A549 (cell line): ENCODE data around the gene HS3ST5. TPM values are rescaled to one million over a fixed set of nuclear protein-coding genes. Genes with fewer than 3 reads are reported as not detected.
A peak's percentile ranks its signal among the peaks of the same experiment; 100 is the strongest.

Source experiments
- ATAC-seq, 2 experiments: fragments of 200-7000 bp in 1 of 2; fragments of >200 bp in 1 of 2; cut with Nextera tagmentation in 1 of 2; cut with Tn5 transposase in 1 of 2; 3 replicates each; pipeline versions ENCODE4 v1.8.0 to v1.9.1; 2018 to 2020; ENCODE audit warnings: mild to moderate bottlenecking in 1 of 2, moderate library complexity in 1 of 2
- CTCF ChIA-PET: fragments of 300-600 bp; sonication (Branson Sonifier 250); formaldehyde crosslinking; extraction: SDS; loops from one replicate; lab custom pipeline; 2021; ENCODE audit warnings: antibody characterized with exemption, inconsistent platforms; lab: Yijun Ruan, JAX
- POLR2A ChIA-PET: fragments of 350-600 bp; formaldehyde crosslinking; extraction: SDS; loops from one replicate; lab custom pipeline; 2021; ENCODE audit warnings: antibody characterized with exemption, inconsistent platforms; lab: Yijun Ruan, JAX
- DNase-seq, 2 experiments: peaks; one replicate each; pipeline versions ENCODE4 v3.0.0 to v3.0.0-alpha.2; 2011 to 2016; ENCODE audit warnings: low read depth in 1 of 2, low spot score in 1 of 2
- FAIRE-seq: peaks from 2 replicates; lab custom pipeline; 2011; peaks lifted over from hg19 to GRCh38; lab: Jason Lieb, UNC
- H3K27ac ChIP-seq, 2 experiments: fragments of >200 bp; sonication (Bioruptor Twin); formaldehyde crosslinking; 3 replicates each; pipeline ENCODE4 v1.5.1; 2016 to 2017
- H3K4me1 ChIP-seq: fragments of >200 bp; sonication (Bioruptor Twin); formaldehyde crosslinking; 3 replicates; pipeline ENCODE4 v1.6.1; 2016
- H3K4me2 ChIP-seq: fragments of >200 bp; sonication (Bioruptor Twin); formaldehyde crosslinking; 3 replicates; pipeline ENCODE4 v1.6.1; 2016
- H3K4me3 ChIP-seq: fragments of >200 bp; sonication (Bioruptor Twin); formaldehyde crosslinking; 3 replicates; pipeline ENCODE4 v1.5.1; 2016
- H3K9me3 ChIP-seq: fragments of >200 bp; sonication (Bioruptor Twin); formaldehyde crosslinking; 3 replicates; pipeline ENCODE4 v1.6.1; 2016
- BHLHE40 ChIP-seq: IDR thresholded peaks from 2 replicates; pipeline ENCODE4 v1.6.1; 2012; ENCODE audit warnings: low read depth, low read length, inconsistent platforms
- CBX8 ChIP-seq: fragments of 200-600 bp; sonication (generic); IDR thresholded peaks from 2 replicates; pipeline ENCODE4 v1.6.1; 2016
- ESRRA ChIP-seq: fragments of 150-350 bp; IDR thresholded peaks from 2 replicates; pipeline ENCODE4 v1.6.1; 2014; ENCODE audit warnings: mild to moderate bottlenecking, low read length, borderline replicate concordance
- FOSB ChIP-seq: fragments of 250-450 bp; sonication (Bioruptor Pico); IDR thresholded peaks from 2 replicates; pipeline ENCODE4 v1.5.0; 2020; ENCODE audit warnings: mild to moderate bottlenecking, moderate library complexity
- GATA3 ChIP-seq: IDR thresholded peaks from 2 replicates; pipeline ENCODE4 v1.6.1; 2012; ENCODE audit warnings: borderline replicate concordance
- HDAC2 ChIP-seq: fragments of 200-600 bp; sonication (generic); IDR thresholded peaks from 2 replicates; pipeline ENCODE4 v1.6.1; 2016
- KDM1A ChIP-seq: fragments of 200-600 bp; sonication (generic); IDR thresholded peaks from 2 replicates; pipeline ENCODE4 v1.6.1; 2016; ENCODE audit warnings: low read depth, mild to moderate bottlenecking
- NPAS2 ChIP-seq: fragments of 250-450 bp; sonication (Bioruptor Pico); IDR thresholded peaks from 2 replicates; pipeline ENCODE4 v1.8.0; 2022; ENCODE audit warnings: mild to moderate bottlenecking, moderate library complexity, borderline replicate concordance
- NR3C1 ChIP-seq: fragments of >200 bp; sonication (Bioruptor Twin); formaldehyde crosslinking; IDR thresholded peaks from 3 replicates; pipeline ENCODE4 v1.6.1; 2017
- PHF8 ChIP-seq: fragments of 200-600 bp; sonication (generic); IDR thresholded peaks from 2 replicates; pipeline ENCODE4 v1.6.1; 2016; ENCODE audit warnings: low read depth, mild to moderate bottlenecking, antibody characterized with exemption, moderate library complexity, borderline replicate concordance
- POLR2A ChIP-seq: IDR thresholded peaks from 2 replicates; pipeline ENCODE4 v1.6.1; 2012; ENCODE audit warnings: mild to moderate bottlenecking, low read length
- RAD21 ChIP-seq, 2 experiments: fragments of >200 bp in 1 of 2; sonication (Bioruptor Twin) in 1 of 2; formaldehyde crosslinking in 1 of 2; IDR thresholded peaks in 1 of 2; conservative IDR thresholded peaks in 1 of 2; 2 replicates in 1 of 2; 3 replicates in 1 of 2; pipeline ENCODE4 v1.6.1; 2012 to 2018; ENCODE audit warnings: inconsistent platforms in 1 of 2
- RARB ChIP-seq: fragments of 250-450 bp; sonication (Bioruptor Pico); IDR thresholded peaks from 2 replicates; pipeline ENCODE4 v1.8.0; 2021; ENCODE audit warnings: mild to moderate bottlenecking, moderate library complexity
- RCOR1 ChIP-seq: fragments of 150-350 bp; IDR thresholded peaks from 2 replicates; pipeline ENCODE4 v1.6.1; 2014; ENCODE audit warnings: antibody characterized with exemption, low read length, low read depth
- RFX5 ChIP-seq: fragments of 450-650 bp; IDR thresholded peaks from 2 replicates; pipeline ENCODE4 v1.7.1; 2014; ENCODE audit warnings: antibody characterized with exemption, mild to moderate bottlenecking, moderate library complexity
- RNF2 ChIP-seq: fragments of 200-600 bp; sonication (generic); IDR thresholded peaks from 2 replicates; pipeline ENCODE4 v1.6.1; 2016; ENCODE audit warnings: low read depth, mild to moderate bottlenecking, antibody characterized with exemption, moderate library complexity, borderline replicate concordance
- SMC3 ChIP-seq: fragments of >200 bp; sonication (Bioruptor Twin); formaldehyde crosslinking; IDR thresholded peaks from 3 replicates; pipeline ENCODE4 v1.6.1; 2018; ENCODE audit warnings: inconsistent platforms
- SREBF2 ChIP-seq: fragments of 450-650 bp; IDR thresholded peaks from 2 replicates; pipeline ENCODE4 v1.6.1; 2014; ENCODE audit warnings: mild to moderate bottlenecking, moderate library complexity
- TP53 ChIP-seq: fragments of 250-450 bp; sonication (Bioruptor Pico); IDR thresholded peaks from 2 replicates; pipeline ENCODE4 v1.5.0; 2021; ENCODE audit warnings: mild to moderate bottlenecking, moderate library complexity
- ZFP36 ChIP-seq: fragments of 450-650 bp; IDR thresholded peaks from 2 replicates; pipeline ENCODE4 v1.6.1; 2014; ENCODE audit warnings: borderline replicate concordance; ENCODE audit not compliant: partially characterized antibody
- WGBS: methylation state at CpG from one replicate; pipeline ENCODE4 v1.1.6; 2017; ENCODE audit errors: missing lambda C conversion rate; 5-methylcytosine and 5-hydroxymethylcytosine counted together
- polyA plus RNA-seq, 4 experiments: library from polyadenylated mRNA; depleted of rRNA in 3 of 4; stranded (reverse); fragments of >200 nt; fragmentation: RNase III in 1 of 4; extraction: RNeasy Plus Mini Kit Qiagen cat#74134 plus additional on column Dnase treatment in 1 of 4; gene quantifications; 2 replicates in 3 of 4; 3 replicates in 1 of 4; pipeline ENCODE4 v1.2.3, GENCODE V29; 2011 to 2017
- TF ChIP-seq, protein P1 (sequence below): fragments of 250-450 bp; sonication (Bioruptor Pico); IDR thresholded peaks from 2 replicates; pipeline ENCODE4 v1.5.0; 2021; ENCODE audit warnings: mild to moderate bottlenecking, moderate library complexity, borderline replicate concordance
- TF ChIP-seq, protein P2 (sequence below): fragments of 450-650 bp; IDR thresholded peaks from 2 replicates; pipeline ENCODE4 v1.6.1; 2014; ENCODE audit warnings: antibody characterized with exemption
- TF ChIP-seq, protein P3 (sequence below): fragments of >200 bp; sonication (Bioruptor Twin); formaldehyde crosslinking; IDR thresholded peaks from 3 replicates; pipeline ENCODE4 v1.5.1; 2016
- TF ChIP-seq, protein P4 (sequence below): fragments of >200 bp; sonication (Bioruptor Twin); formaldehyde crosslinking; IDR thresholded peaks from 3 replicates; pipeline ENCODE4 v1.6.1; 2016
- TF ChIP-seq, protein P5 (sequence below): IDR thresholded peaks from 2 replicates; pipeline ENCODE4 v1.6.1; 2012

The HS3ST5 gene
- polyA plus RNA-seq, 2 of the 4 experiments (the other 2 are of a cell fraction): not detected

DNA sequence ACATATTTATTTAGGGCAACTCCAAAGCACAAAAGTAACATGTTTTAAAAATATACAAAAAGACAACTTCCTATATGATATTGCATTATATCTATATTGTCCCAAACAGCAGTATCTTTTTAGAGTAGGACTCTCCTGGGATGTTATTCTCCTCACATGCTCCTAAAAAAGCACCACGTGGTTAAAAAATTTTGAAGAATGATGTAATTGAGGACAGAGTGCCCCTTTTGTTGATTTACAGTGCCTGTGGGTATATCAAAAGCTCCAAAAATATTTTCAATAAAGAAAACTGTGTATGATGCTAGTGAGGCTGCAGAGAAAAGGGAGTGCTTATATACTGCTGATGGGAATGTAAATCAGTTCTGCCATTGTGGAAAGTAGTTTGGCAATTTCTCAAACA lies 241.6 kb downstream of the HS3ST5 start:
- ChIA-PET CTCF (interaction anchor here (5.1 kb wide), 1 partner anchor 106 kb away, joined by 26 read pairs; no protein-coding TSS in a partner anchor), POLR2A (no interaction called here)
- FAIRE-seq (no peak), DNase-seq (no peak), ATAC-seq (no peak)
- Histone ChIP-seq H3K4me1 (no peaks in the 10 kb centered on the region), H3K9me3 (no peaks in the 10 kb centered on the region), H3K27ac (no peak overlapping the region), H3K4me2 (no peak overlapping the region), H3K4me3 (no peak overlapping the region)
- 0% methylated on average over 1 of the region's 1 CpG for WGBS
- TF ChIP-seq PHF8 (no peak), ZFP36 (no peak), RARB (CRISPR knock-in tag) (no peak), RNF2 (no peak), RCOR1 (no peak), KDM1A (no peak), CBX8 (no peak)
- TF ChIP-seq, protein P1, sequence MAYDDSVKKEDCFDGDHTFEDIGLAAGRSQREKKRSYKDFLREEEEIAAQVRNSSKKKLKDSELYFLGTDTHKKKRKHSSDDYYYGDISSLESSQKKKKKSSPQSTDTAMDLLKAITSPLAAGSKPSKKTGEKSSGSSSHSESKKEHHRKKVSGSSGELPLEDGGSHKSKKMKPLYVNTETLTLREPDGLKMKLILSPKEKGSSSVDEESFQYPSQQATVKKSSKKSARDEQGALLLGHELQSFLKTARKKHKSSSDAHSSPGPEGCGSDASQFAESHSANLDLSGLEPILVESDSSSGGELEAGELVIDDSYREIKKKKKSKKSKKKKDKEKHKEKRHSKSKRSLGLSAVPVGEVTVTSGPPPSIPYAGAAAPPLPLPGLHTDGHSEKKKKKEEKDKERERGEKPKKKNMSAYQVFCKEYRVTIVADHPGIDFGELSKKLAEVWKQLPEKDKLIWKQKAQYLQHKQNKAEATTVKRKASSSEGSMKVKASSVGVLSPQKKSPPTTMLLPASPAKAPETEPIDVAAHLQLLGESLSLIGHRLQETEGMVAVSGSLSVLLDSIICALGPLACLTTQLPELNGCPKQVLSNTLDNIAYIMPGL (CRISPR knock-in tag): no peak
- TF ChIP-seq, protein P2, sequence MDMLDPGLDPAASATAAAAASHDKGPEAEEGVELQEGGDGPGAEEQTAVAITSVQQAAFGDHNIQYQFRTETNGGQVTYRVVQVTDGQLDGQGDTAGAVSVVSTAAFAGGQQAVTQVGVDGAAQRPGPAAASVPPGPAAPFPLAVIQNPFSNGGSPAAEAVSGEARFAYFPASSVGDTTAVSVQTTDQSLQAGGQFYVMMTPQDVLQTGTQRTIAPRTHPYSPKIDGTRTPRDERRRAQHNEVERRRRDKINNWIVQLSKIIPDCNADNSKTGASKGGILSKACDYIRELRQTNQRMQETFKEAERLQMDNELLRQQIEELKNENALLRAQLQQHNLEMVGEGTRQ: no peak
- TF ChIP-seq, all 56 proteins: peak for 0

DNA sequence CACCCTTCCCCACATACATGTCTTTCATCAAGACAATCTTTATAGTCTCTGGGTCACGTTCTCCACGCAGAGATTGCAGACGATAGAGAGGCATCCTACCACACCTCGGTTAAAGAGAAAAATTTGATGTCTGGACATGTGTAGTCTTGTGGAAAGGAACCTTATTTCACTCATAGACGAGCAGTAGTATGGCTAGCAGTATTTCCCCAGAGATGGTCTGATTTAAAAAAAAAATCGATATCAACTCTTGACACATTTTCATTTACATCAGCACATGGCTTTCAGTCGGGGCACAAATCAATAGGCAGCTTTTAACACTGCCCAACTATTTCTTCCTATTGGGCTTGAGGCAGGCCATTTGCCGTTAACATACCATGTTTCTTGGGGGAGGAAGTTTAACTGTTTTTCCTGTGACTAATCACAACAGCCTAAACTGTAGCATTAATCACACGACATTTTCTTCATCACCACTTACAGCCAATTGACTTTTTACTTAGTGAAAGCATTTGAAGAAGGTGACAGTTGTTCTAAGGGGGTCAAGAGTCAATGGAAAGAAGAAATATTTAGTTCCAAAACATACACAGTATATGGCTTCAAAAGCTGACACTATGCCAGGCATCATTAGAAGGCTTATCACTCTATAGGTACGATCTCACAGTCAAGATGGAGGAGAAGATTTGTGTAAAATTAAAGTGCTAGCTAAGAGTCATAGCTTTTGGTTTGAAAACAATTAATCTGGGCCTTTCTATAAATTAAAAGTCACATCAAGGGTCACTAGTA lies 242.4 kb downstream of the HS3ST5 start:
- Histone ChIP-seq H3K9me3 (no peaks in the 10 kb centered on the region), H3K4me3 (no peak overlapping the region), H3K27ac (no peak overlapping the region), H3K4me1 (no peaks in the 10 kb centered on the region), H3K4me2 (no peak overlapping the region)
- DNase-seq (no peak), ATAC-seq (no peak), FAIRE-seq (no peak)
- CTCF ChIA-PET: interaction anchor here (0.6 to 2.8 kb wide), 2 partner anchors 8 to 106 kb away, joined by 3 to 14 read pairs; no protein-coding TSS in a partner anchor
- POLR2A ChIA-PET: no interaction called here
- TF ChIP-seq BHLHE40 (no peak), FOSB (CRISPR knock-in tag) (no peak), RFX5 (no peak), RARB (CRISPR knock-in tag) (no peak), POLR2A (no peak)
- TF ChIP-seq, protein P2: no peak
- 26% methylated on average over 10 of the region's 10 CpGs for WGBS

DNA sequence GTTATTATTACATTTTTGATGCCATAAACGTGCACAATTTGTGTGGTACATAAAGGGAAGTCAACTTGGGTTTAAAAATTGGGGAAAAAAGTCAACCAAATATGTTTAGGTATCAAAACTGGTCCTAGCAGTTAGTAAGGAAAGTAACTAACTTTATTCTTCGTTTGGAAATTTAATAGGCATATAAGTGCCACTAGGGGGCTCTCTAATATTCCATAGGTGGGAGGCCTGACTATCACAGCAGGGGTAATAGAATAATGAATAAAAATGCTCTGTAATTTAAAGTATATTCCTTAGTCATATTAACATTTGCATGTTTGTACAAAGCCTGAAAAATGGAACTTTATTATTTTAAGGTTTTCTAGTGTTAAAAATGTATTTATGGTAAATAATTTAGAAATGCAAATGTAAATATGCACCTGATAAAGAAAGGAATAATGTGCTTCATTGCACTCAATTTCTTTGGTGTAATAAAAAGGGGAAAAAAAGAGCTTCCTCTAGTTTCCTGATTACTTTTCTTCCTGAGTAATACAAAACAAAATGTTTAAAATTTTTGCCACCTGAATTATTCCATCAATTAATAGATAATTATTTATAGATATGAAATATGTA lies 246.2 kb downstream of the HS3ST5 start:
- no peak for FAIRE-seq
- ATAC-seq: no peak; a peak in 1 of 6 replicates
- no peaks in the 10 kb centered on the region for H3K4me1 ChIP-seq
- CTCF ChIA-PET: interaction anchor here (0.9 kb wide), 1 partner anchor 102 kb away, joined by 4 read pairs; no protein-coding TSS in a partner anchor
- H3K4me3 ChIP-seq: no peak overlapping the region
- DNase-seq: peak; percentile 3 to 22
- POLR2A ChIA-PET: no interaction called here
- no peak overlapping the region for H3K4me2 ChIP-seq
- WGBS: 0% methylated on average over 2 of the region's 2 CpGs
- H3K9me3 ChIP-seq: no peaks in the 10 kb centered on the region
- no peak overlapping the region for H3K27ac ChIP-seq
- TF ChIP-seq ESRRA (no peak), HDAC2 (no peak), GATA3 (no peak), NR3C1 (no peak), TP53 (CRISPR knock-in tag) (no peak), NPAS2 (CRISPR knock-in tag) (no peak), RCOR1 (no peak), SMC3 (peak; percentile 28; the same call in 1 of the 3 replicates), RAD21 (conservative IDR thresholded peaks at IDR 0.05 in 1 of 2, IDR thresholded peaks at IDR 0.05 in 1 of 2) (peak; percentile 43 to 56; a peak in 4 of 5 replicates), SREBF2 (no peak)
- TF ChIP-seq, protein P3, sequence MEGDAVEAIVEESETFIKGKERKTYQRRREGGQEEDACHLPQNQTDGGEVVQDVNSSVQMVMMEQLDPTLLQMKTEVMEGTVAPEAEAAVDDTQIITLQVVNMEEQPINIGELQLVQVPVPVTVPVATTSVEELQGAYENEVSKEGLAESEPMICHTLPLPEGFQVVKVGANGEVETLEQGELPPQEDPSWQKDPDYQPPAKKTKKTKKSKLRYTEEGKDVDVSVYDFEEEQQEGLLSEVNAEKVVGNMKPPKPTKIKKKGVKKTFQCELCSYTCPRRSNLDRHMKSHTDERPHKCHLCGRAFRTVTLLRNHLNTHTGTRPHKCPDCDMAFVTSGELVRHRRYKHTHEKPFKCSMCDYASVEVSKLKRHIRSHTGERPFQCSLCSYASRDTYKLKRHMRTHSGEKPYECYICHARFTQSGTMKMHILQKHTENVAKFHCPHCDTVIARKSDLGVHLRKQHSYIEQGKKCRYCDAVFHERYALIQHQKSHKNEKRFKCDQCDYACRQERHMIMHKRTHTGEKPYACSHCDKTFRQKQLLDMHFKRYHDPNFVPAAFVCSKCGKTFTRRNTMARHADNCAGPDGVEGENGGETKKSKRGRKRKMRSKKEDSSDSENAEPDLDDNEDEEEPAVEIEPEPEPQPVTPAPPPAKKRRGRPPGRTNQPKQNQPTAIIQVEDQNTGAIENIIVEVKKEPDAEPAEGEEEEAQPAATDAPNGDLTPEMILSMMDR: peak; percentile 69
- TF ChIP-seq, protein P4, sequence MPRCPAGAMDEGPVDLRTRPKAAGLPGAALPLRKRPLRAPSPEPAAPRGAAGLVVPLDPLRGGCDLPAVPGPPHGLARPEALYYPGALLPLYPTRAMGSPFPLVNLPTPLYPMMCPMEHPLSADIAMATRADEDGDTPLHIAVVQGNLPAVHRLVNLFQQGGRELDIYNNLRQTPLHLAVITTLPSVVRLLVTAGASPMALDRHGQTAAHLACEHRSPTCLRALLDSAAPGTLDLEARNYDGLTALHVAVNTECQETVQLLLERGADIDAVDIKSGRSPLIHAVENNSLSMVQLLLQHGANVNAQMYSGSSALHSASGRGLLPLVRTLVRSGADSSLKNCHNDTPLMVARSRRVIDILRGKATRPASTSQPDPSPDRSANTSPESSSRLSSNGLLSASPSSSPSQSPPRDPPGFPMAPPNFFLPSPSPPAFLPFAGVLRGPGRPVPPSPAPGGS: no peak
- TF ChIP-seq, protein P5, sequence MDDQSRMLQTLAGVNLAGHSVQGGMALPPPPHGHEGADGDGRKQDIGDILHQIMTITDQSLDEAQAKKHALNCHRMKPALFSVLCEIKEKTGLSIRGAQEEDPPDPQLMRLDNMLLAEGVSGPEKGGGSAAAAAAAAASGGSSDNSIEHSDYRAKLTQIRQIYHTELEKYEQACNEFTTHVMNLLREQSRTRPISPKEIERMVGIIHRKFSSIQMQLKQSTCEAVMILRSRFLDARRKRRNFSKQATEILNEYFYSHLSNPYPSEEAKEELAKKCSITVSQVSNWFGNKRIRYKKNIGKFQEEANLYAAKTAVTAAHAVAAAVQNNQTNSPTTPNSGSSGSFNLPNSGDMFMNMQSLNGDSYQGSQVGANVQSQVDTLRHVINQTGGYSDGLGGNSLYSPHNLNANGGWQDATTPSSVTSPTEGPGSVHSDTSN: no peak
